Measurements from ENCODE around the gene DHX58.
A peak's percentile ranks its signal among the peaks of the same experiment; 100 is the strongest.

Gene DHX58

DNA sequence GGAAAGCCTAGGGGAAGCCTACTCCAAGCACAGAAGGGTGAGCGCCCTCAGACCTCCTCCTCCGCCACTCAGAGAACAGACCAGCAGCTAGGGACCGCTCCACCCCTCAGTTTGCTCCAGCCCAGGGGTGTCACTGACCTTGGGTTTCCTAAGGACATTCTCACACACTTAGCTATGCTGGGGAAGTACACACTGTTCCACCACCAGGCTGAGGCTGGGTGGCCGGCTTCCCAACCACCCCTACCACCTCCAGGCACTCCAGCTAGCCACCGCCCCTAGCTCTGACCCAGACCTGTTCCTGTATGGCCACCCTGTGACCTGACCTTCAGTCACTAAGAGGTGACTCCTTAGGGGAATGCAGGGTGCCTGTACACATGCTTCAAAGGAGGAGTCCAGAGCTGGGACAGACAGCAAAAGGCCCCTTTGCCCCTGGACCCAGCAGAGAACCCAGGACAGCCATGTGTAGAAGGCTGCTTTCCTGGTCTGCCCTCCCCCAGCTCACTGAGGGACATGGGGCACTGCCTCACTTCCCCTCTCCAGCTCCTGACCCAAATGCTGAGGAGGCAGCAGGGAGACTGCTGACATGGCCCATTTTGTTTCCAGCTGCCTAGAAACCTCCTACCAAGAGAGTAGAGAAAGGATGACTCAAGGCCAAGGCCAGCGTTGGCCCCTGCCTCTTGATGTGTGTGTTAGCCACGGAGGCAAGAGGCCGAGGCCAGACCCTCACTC is 16.8 kb upstream of the DHX58 start:
- DNase-seq: no peak

DNA sequence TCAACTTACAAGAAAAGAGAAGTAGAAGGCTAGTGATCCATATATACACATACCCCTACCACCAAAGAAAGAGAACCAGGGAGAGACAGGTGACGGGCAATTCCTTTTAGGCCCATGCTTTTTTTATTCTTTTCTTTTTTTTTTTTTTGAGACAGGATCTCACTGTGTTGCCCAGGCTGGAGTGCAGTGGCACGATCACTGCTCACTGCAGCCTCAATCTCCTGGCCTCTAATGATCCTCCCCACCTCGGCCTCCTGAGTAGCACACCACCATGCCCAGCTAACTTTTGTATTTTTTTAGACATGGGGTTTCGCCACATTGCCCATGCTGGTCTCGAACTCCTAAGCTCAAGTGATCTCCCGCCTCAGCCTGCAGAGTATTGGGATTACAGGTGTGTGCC is 14.9 kb upstream of the DHX58 start:
- DNase-seq: no peak

DNA sequence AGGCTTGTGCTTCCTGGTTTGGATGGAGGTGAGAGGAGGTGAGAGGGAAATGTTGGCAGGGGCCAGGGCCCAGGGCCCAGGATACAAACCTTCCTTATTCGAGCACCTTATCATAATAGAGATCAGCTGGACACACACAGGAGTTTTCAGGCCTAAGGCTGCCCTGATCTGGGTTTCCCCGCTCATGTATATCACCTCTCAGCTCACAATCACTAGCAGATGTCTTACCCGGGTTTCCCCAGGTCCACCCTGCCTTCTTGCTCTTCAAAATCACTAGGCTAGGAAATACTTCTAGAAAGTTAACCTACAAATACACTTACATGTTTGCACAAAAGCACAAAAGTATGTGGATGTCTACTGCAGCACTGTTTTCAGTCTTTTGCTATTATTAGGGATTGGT is 14.3 kb upstream of the DHX58 start:
- no peak for DNase-seq

DNA sequence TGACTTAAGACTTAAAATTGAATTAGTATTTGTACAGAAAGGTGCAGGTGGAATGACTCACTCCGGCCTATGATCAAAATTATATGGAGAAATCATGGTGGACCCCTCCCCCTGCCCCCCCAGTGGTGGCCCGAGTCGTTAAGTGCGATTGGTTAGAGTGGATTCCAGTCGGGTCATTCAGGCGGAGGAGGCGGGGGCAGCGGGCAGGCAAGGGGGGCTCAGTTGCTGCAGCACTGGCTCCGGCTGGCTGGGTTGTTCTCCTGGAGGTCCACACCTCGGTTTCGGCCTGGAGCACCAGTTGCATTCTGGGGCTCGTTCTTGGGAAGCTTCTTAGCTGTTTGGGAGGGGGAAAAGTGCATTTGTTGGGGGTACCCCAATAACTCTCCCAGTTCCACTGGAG is 13.1 kb upstream of the DHX58 start:
- DNase-seq: no peak

DNA sequence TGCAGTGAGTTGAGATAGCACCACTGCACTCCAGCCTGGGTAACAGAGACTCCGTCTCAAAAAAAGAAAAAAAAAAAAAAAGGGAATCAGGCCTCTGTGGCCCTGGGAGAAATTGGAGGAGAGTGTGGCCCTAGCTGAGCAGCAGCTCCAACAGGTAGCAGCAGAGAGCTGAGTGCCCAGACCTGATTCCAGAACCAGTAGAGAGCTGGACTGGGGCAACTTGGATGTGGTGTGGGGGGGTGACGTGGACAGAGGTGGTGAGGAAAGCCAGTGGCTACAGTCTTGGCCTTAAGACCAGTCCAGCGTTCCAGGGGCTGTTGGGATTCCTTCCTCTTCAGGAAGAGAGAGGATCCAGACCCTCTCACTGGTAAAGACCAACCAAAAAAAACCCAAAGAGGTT is 11.7 kb upstream of the DHX58 start:
- DNase-seq: no peak

DNA sequence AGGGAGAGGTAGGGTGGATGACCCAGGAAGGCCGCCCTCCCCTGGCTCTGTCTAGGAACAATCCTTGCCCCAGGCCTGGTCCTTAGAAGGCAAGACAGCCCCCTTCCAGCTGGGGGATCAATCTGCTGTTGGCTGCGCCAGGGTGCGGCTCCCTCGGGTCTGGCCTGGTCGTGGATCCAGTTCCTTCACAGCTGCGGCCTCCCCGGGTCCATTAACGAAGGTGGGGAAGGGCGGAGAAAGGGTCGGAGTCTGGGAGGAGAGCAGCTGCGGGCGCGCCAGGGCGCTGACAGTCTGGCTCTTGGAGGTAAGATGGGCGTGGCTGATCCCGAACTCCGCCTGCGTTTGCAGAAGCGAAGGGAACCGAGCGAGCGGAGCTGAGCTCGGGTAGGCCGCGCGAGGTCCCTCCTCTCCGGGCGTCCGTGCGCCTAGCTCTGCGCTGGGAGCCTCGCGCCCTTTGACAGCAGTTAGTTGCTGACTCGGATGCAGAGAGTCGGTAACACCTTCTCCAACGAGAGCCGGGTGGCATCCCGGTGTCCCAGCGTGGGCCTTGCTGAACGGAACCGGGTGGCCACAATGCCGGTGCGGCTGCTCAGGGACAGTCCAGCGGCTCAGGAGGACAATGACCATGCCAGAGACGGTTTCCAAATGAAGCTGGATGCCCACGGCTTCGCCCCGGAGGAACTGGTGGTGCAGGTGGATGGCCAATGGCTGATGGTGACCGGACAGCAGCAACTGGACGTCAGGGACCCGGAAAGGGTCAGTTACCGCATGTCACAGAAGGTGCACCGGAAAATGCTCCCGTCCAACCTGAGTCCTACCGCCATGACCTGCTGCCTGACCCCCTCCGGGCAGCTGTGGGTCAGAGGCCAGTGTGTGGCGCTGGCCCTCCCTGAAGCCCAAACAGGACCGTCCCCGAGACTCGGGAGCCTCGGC is 10.1 kb upstream of the DHX58 start, which contains the start of gene HSPB9:
HSPB9 (plus strand) TSS at position 434 of the 933 bp plus-strand sequence; CDS start at position 481, 47 bp downstream.
- DNase-seq: peak; percentile 76 to 88

DNA sequence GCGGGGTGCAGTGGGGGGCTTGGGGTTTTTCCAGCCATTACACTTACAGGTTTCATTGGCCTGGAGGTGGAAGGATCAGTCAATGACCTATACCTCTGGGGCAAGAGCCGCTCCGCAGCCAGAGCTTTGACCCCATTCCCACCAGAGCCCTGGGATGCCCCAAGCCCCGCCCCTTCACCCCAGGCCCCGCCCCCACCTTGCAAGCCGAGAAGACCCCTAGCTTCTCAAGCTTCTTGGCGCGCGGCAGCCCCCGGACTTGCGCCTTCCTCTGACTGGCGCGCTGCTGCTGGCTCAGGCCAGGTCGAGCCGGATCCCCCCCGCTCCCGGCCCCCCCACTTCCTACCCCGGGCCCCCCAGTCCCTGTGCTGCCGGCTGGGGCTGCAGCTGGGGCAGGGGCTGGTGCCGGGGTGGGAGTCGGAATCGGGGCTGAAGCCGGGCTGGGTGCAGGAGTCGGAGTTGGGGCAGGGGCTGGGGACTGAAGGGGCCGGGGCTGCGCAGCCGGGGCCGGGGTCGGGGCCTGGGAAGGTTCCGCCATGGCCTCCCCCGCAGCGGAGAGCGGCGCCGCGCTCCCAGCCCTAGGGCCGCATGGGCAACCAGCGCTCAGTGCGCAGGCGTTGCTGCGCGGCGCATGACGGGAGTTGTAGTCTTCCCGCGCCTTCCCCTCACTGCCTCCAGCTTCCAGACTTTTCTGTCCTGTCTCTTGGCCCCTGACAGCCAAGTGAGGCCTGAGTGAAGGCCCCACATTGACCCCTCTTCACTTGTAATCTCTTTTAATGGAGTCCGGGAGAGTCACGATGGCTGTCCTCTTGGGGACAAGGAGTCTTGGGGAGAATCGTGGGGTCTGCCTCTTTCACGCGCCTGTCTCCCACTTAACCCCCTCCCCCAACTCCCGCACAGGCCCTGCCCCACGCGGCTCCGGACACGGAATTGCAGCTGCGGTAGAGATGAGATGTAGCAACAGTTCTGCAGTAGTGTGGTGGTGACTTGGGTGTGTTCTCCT is 8.6 kb upstream of the DHX58 start, which contains the start of gene KAT2A:
KAT2A (minus strand) TSS at position 598 of the 1,000 bp plus-strand sequence; CDS start at position 535, 63 bp downstream.
- DNase-seq: peak; percentile 83 to 87

DNA sequence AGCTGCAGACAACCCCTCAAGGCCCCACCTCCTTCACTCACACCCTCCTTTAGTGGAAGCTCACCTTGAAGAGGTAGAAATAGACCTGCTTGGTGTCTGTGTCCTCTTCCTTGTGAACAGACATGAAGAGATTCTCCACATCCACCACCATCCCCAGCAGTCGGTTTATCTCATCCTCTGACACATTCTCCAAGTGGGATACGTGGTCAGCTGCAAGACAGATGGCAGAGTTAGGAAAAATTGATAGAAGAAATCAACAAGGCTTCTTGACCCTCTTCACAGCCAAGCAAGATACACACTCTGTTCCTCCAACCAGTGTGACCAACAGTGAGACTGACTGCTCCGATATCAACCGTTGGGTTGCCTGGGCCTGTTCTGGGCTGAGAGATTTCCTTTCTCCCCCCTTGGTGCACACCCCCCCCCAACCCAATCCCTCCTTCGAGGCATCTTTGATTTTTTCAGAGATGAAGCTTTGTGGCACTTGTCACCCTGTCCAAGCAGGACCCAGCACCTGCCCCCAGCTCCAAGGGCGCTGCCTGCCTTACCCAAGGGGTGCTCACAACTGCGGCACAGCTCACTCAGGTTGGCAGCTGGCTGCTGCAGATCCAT is 7.8 kb upstream of the DHX58 start:
- DNase-seq: no peak

DNA sequence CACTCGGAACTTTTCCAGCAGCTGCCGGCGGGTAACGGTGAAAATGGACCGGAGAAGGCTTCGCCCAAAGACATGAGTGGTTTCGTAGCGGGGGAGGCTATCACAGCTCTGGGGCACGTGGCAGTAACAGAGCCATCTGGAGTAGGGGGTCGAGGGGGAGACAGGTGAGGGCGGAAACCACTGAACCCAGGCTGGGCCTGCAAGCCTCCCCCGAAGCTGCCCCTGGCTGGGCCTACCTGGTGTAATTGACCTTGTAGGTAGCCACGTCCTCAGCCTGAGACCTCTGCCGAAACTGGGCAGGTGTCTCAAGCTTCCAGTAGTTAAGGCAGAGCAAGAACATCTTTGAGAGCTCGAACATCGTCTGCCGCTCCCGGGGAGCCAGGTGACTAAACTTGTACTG is 6.8 kb upstream of the DHX58 start:
- DNase-seq: no peak

DNA sequence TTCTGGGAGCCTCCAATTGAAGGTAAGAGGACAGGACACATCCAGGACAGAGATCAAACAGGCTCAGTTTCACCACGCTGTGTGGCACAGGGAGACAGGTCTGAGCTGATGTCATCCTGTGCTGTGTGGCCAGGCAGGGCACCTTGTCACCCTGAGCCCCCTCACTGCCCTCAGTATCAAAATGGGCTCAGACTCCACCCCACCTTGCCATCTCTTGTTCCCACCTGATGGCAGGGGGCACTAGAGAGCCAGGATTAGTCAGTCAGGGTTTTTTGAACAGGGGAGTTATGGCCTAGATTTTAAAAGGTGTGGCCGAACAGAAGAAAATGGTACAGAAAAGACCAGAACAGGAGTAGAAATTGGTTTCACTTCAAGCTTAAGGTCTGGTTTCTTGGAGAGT is 6.0 kb upstream of the DHX58 start:
- peak; percentile 12 to 25 for DNase-seq

DNA sequence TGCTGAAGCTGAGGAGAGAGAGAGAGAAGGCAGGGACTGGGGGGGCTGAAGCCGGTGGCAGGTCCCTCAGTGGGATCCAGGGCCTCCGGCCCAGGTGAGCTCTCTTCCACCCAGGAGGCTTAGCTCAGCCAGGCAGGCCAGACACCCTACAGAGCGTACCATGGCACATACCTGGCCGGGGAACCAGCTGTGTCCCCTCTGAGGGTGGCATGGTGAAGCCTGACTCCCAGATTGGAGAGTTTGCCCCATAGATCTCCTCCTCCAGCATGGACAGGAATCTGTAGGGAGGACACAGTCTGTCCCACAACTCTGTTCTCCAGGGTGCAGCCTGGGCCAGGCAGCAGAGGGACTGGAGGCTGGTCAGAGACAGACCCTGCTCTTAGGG is 5.6 kb upstream of the DHX58 start:
- DNase-seq: no peak

DNA sequence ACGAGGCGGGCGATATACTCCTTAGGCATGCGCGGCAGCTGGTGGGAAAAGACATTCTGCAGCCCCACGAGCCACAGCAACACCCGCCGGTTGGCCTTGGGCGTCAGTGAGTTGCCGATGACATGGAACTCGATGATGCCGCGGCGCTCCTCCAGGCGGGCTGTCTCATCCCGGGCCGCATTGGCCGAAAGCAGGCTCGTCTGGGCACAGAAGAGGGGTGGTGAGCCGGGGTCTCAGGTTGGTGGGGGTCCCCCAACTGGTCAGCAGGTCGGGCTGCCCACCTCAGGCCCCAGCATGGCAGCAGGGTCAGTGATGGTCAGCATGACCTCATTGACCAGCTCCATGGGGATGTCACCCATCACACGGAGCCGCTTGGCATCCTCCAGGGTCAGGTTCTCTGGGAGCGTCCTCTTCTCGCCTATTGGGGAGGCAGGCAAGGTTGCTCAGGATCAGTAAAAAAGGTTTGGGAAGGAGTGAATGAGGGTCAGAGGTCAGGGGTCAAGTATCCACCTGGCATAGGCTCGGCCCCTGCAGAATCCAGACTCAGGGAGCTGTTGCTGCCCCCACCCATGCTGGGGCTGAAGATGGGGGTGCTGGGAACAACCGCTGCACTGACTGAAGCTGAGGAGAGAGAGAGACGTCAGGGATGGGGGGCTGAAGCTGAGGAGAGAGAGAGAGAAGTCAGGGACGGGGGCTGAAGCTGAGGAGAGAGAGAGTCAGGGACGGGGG is 5.0 kb upstream of the DHX58 start:
- DNase-seq: no peak

DNA sequence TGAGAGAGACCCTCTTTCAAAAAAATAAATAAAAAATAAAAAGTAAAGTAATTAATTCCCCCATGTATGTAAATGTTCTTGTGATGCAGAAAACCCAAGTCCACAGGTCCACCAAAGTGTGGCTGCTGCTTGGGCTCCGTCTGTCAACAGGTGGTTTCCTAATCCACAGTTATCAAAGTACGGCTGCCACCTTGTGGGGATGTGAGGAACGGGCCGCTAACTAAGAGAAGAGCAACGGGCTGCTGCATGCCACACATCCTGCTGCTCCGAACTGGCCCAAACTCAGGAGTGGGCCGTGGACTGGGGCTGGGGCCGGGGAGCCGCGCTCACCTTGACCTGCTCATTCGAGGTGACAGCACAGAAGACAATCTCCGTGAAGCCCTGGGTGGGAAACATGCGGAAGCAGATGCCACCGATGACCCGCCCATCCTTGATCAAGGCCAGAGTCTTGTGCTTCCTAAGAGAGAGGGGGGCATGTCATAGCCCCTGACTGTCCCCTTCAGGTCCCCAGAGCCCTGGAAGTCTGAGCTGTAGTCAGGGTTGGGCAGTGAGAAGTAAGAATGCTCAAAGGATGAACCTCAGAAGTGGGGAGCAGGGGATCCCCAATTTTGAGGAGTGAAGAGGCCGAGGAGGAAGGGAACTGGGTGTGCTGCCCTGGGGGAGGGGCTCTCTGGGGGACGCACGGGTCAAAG is 4.3 kb upstream of the DHX58 start:
- peak; percentile 54 to 65 for DNase-seq

DNA sequence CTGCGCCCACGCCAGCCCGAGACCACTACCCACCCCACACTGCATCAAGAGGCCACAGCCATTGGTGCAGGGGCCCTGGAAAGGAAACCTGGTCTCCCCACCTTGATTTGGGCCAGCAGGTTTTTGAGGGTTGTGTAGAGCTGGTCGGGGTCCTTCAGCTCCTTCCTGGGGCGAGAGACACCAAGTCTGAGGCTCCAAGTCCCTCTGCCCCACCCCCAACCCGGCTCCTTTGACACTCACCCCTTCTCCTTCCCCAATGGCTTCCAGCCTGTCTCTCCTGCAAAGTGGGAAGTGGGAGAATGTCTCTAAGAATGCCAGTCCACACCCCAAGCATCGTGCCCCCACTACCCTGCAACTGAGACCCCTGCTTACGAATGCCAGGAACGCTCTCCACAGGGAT is 1.6 kb upstream of the DHX58 start:
- DNase-seq: no peak

DNA sequence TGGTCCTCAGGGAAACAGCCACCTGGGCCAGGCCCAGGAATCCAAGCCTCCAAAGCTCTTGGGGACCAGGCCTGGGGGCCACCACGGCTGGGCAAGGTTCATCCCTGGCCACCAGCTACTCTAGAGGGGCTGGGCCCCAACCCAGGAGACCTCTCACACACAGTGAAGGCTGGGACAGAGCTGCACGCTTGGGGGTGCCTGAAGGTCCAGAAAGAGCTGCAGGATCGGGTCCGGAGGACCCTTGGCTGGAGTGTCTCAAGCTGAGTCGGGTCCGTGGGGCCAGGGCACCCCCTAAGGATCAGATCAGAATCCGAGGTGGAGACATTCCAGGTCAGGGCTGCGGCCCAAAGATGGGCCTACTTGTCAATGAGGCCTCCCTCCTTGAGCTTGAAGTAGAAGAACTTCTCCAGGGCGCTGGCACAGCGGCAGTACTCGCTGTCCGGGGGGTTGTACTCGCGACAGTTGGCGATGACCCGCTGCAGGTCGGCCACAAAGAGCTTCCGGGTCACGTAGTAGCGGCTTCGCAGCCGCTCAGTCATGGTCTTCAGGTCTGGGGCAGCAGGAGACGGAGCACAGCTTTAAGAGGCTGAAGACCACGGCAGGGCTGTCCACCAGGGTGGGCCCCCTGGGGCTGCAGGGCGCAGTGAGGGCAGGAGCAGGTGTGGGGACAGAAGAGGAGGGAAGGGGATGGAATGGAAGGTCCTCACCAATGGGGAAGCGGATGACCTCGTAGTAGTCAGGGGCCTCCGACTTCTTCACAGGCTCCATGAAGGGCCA is 967 bp upstream of the DHX58 start:
- no peak for DNase-seq

DNA sequence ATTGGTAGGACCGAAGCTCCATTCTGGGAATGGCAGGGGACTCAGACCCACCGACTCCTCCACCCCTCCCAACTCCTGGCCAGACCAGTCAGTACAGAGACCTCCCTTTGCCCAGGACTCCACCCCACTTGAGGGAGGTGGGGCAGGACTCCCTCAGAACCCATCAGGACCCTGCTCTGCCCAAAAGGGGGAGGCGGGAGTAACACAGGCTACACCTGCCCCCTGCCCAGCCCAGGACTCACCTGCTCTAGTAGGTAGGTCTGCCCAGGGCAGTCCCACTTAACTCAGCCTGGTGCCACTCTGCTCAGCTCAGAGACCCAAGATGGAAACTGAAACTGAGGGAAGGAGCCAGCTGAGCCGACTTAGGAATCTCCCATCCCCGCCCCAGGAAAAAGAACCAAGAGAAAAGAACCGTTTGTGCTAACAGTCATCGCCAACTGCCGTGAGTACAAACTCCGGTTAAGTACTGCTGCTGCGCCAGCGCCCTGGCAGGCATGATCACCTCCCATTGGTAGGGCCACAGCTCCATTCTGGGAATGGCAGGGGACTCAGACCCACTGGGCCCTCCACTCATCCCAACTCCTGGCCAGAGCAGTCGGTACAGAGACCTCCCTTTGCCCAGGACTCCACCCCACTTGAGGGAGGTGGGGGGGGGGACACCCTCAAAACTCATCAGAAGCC is 503 bp downstream of the DHX58 start:
- no peak for DNase-seq

DNA sequence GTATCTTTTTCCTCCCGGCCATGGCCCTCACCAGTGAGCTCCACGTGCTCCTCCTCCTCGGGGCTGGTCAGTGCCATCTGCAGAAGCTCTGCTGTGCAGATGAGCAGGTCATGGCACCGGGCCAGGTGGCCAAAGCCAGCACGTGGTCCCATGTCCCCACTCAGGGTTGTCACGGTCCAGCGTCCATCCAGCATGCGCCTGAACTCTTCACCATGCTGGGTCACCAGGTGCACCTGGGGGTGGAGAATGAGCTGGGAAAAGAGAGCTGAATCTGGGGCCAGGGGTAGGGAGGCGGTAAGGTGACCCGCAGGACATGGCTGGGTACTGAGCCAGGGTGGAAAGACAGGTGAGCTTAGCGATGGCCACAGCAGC is 1.3 kb downstream of the DHX58 start:
- DNase-seq: no peak

DNA sequence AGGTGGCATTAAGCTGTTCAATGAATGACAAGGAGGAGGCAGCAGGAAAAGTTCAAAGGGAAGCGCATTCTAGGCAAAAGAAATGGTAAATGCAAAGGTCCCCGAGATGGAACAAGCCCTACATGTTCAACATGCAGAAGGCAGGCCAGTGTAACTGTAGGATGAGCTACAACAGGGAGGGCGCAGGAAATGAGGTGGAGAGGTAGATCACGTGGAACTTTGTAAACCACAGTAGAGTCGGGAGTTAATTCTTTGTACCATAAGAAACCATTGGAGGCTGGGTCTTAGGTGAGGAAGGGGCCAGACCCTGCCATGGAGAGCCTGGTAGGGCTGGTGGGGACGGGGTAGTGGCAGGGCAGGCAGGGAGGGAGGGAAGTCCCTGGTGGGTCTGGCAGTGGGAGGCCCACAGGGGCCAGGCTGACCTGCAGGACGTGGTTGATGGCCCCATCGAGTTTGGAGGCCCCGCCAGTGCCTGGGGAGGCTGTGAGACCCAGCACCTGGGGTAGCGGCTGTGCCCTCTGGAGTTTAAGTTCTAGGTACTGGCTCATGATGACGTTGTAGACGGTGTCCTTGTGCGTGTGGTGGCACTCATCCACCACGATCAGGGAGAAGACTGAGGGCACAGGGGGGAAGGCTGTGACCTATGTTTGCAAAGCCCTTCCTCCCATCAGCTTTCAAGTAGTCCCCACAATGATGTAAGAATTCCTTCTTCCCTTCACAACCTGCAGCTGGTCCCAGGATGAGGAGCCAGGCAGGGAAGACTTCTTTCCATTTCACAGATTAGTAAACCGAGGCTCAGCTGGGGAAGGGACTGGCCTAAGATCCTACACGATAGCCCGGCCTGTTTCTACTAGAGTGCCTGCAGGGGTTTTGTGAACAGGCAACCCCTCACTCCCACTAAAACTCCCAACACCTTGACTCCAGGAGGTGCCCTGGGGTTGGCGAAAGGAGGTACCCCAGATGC is 1.9 kb downstream of the DHX58 start:
- no peak for DNase-seq

Measured in SHP77 (cell line).